Measurements from ENCODE around the gene NCKAP5. TPM values are rescaled to one million over a fixed set of nuclear protein-coding genes. Genes with fewer than 3 reads are reported as not detected.

The NCKAP5 gene
- polyA plus RNA-seq, 3 donors = not detected

GRCh38 chr2:132795220-132795619, 773.0 kb downstream of the NCKAP5 start:
- Histone ChIP-seq H3K4me3 (replicated peaks in 1 of 3; ENCODE audit: low read depth in 2 of 3, low read length in 3 of 3) (no peak overlapping the region), H3K4me1 (ENCODE audit: control insufficient read depth in 1 of 2, insufficient read depth in 2 of 2, low read length in 2 of 2) (no peaks in the 10 kb centered on the region), H4K20me1 (ENCODE audit: insufficient read depth, low read length) (no peaks in the 10 kb centered on the region), H3K9me3 (replicated peaks in 1 of 2; ENCODE audit: control insufficient read depth in 1 of 2, insufficient read depth in 1 of 2, low read length in 2 of 2) (no peaks in the 10 kb centered on the region), H3K9ac (ENCODE audit: insufficient read depth, low read length, poor library complexity, severe bottlenecking) (no peak overlapping the region), H3K27me3 (ENCODE audit: control insufficient read depth in 2 of 2, insufficient read depth in 2 of 2, low read length in 2 of 2) (no peaks in the 10 kb centered on the region), H2AFZ (ENCODE audit: insufficient read depth, low read depth, low read length, poor library complexity, severe bottlenecking) (no peak overlapping the region), H3K27ac (ENCODE audit: low read depth in 1 of 2, low read length in 2 of 2) (no peak overlapping the region), H3K79me2 (ENCODE audit: insufficient read depth, low read length) (no peaks in the 10 kb centered on the region), H3K36me3 (replicated peaks in 1 of 2; ENCODE audit: control insufficient read depth in 1 of 2, insufficient read depth in 2 of 2, low read length in 2 of 2) (no peaks in the 10 kb centered on the region), H3K4me2 (replicated peaks; ENCODE audit: extremely low read depth, low read length, poor library complexity, severe bottlenecking) (no peak overlapping the region)
- no peak for TF ChIP-seq CTCF (IDR thresholded peaks at IDR 0.05)
- H3K9me3 Mint-ChIP-seq = peaks cover 0 to 3% (median 0%) of the 10 kb centered on the region in 7 donors
- H3K4me3 Mint-ChIP-seq = no peak overlapping the region
- H3K27ac Mint-ChIP-seq = no peak overlapping the region
- H3K4me1 Mint-ChIP-seq = no peaks in the 10 kb centered on the region
- no peak for DNase-seq
- intact Hi-C loops (cut with micrococcal nuclease) = no loop called here
- WGBS (ENCODE audit: insufficient coverage) = no CpG with 5 or more reads among the region's 2 CpGs
- H3K27me3 Mint-ChIP-seq (ENCODE audit: low read depth in 3 of 3) = peaks cover 0 to 2% (median 0%) of the 10 kb centered on the region in 3 donors
- no peaks in the 10 kb centered on the region for H3K36me3 Mint-ChIP-seq

DNA sequence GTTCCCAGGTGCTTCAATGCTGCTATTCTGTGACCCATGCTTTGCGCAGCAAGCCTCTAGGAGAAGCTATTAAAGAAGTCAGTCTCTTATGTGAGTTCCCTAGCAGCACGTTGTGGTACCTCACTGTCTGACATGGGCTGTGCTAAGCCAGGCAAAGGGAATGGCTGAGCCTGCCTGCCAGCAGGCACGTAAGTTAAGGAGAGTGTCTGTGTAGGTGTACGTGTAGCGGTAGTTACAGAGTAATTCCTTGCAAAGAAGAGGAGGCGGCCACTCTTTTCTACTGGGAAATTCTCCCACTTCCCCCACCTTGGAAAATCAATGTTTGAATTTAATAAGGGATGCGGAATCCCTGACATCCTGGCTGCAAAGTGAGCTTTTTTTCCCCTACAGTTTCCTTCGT, 774.7 kb downstream of the NCKAP5 start:
- Mint-ChIP-seq H3K9me3 (peaks cover 0 to 6% (median 0%) of the 10 kb centered on the region in 7 donors), H3K36me3 (no peaks in the 10 kb centered on the region), H3K4me1 (no peaks in the 10 kb centered on the region), H3K4me3 (no peak overlapping the region), H3K27ac (no peak overlapping the region), H3K27me3 (ENCODE audit: low read depth in 3 of 3) (peaks cover 0 to 2% (median 0%) of the 10 kb centered on the region in 3 donors)
- Histone ChIP-seq H3K9ac (ENCODE audit: insufficient read depth, low read length, poor library complexity, severe bottlenecking) (no peak overlapping the region), H2AFZ (ENCODE audit: insufficient read depth, low read depth, low read length, poor library complexity, severe bottlenecking) (no peak overlapping the region), H3K4me1 (ENCODE audit: control insufficient read depth in 1 of 2, insufficient read depth in 2 of 2, low read length in 2 of 2) (no peaks in the 10 kb centered on the region), H3K27me3 (ENCODE audit: control insufficient read depth in 2 of 2, insufficient read depth in 2 of 2, low read length in 2 of 2) (peaks cover 0 to 2% of the 10 kb centered on the region in 2 donors), H3K9me3 (replicated peaks in 1 of 2; ENCODE audit: control insufficient read depth in 1 of 2, insufficient read depth in 1 of 2, low read length in 2 of 2) (no peaks in the 10 kb centered on the region), H3K4me3 (replicated peaks in 1 of 3; ENCODE audit: low read depth in 2 of 3, low read length in 3 of 3) (no peak overlapping the region), H3K79me2 (ENCODE audit: insufficient read depth, low read length) (no peaks in the 10 kb centered on the region), H4K20me1 (ENCODE audit: insufficient read depth, low read length) (no peaks in the 10 kb centered on the region), H3K27ac (ENCODE audit: low read depth in 1 of 2, low read length in 2 of 2) (no peak overlapping the region), H3K4me2 (replicated peaks; ENCODE audit: extremely low read depth, low read length, poor library complexity, severe bottlenecking) (no peak overlapping the region), H3K36me3 (replicated peaks in 1 of 2; ENCODE audit: control insufficient read depth in 1 of 2, insufficient read depth in 2 of 2, low read length in 2 of 2) (no peaks in the 10 kb centered on the region)
- intact Hi-C loops (cut with micrococcal nuclease) = no loop called here
- TF ChIP-seq CTCF (IDR thresholded peaks at IDR 0.05) = no peak
- WGBS (ENCODE audit: insufficient coverage) = 83% methylated on average over 1 of the region's 8 CpGs
- no peak for DNase-seq
